HG02840 (cell line): ENCODE data around the gene HS6ST3.
"Not testable (repeated sequence)": the region's sequence is repeated elsewhere in the genome, so short reads cannot be mapped to it uniquely, and the experiment has no call there.

ENCODE experiments used
- ATAC-seq: cut with Tn5 transposase; IDR thresholded peaks from one replicate; pipeline ENCODE4 v1.9.1; 2021; ENCODE audit warnings: mild to moderate bottlenecking, moderate library complexity, moderate number of reproducible peaks; ENCODE audit not compliant: unreplicated experiment, low FRiP score

HS6ST3 gene

DNA sequence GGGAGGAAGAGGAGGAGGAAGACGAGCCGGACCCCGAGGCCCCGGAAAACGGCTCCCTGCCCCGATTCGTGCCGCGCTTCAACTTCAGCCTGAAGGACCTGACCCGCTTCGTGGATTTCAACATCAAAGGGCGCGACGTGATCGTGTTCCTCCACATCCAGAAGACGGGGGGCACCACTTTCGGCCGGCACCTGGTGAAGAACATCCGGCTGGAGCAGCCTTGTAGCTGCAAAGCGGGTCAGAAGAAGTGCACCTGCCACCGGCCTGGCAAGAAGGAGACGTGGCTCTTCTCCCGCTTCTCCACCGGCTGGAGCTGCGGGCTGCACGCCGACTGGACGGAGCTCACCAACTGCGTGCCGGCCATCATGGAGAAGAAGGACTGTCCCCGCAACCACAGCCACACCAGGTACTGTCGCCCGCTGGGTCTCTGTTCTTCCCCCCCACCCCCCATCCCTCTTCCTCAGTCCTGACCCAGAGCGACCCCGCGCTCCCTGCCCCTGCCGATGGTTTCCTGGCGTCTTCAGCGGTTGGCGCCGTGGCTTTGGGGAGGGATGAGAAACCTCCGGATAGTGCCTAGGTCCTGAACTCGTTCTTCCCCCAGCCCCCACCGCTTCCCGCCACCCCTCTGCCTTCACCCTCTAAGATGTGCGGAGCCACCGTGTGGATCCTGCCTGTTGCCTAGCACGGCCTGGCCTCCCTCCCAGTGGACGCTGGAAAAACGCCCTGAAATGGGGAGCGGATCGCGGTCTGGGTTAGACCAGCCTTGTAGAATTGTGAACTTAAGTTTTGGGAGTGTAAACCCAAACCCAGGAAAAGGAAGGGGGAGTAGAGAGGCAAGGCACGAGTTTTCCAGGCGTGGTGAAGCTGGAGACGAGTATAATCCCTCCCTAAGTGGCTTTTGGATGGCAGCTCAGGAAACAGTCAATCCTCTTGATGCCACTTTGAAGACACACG lies 1.5 kb downstream of the HS6ST3 start:
- no peak for ATAC-seq

GRCh38 chr13:96093296-96094006 lies 3.5 kb downstream of the HS6ST3 start:
- ATAC-seq: no peak

- ATAC-seq: no peak
Observed at GRCh38 chr13:96100457-96101220, 10.7 kb downstream of the HS6ST3 start.

DNA sequence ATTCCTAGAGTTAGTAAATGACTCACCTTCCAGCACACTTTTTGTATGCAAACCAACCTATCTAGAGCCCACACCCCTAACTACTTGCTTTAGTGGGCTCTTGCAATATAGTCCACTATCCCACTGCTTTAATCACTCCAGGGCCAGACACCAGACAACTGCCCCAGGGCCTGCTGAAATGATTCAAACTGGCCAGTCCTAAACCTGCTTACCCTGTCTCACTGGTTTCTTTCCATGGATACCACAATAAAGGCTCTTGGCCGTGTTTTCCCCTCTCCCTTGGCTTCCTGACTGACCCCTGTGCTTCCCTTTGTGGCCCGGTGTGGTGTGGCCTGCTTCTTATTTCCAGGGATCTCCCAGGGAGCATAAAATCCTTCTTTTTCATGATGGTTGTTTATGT lies 14.6 kb downstream of the HS6ST3 start:
- ATAC-seq: no peak

DNA sequence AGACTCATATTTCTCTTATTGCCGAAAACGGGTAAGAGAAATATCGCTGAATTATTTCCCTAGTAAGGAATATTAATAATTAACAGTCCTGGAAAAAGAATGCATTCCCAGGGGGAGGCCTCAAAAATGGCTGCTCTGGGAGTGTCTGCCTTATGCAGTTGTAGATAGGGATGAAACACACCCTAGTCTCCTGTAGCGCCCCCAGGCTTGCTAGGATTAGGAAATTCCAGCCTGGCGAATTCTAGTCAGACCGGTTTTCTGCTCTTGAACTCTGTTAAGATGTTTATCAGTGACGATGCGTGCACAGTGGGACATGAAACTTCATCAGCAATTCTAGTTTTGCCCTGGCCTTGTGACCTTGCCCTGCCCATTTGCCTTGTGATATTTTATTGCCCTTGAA lies 18.2 kb downstream of the HS6ST3 start:
- ATAC-seq: not testable (repeated sequence)

DNA sequence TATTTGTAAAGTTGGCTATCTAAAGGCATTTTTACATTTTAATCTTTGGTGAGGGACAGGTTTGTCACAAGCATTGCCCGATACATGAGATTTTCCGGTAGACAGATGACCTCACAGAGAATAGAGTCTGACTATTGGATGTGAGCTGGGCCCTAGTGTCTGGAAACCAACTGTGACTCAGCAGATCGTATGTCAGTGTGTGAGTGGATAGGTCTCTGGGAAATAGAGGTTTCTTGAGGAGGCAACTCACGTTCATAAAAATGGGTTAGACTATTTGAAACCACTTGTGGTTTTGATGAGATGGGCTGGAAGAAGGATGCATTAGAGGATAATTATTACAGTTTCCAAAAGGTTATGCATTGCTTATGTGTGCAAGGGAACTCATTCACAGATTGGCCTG lies 19.2 kb downstream of the HS6ST3 start:
- no peak for ATAC-seq

DNA sequence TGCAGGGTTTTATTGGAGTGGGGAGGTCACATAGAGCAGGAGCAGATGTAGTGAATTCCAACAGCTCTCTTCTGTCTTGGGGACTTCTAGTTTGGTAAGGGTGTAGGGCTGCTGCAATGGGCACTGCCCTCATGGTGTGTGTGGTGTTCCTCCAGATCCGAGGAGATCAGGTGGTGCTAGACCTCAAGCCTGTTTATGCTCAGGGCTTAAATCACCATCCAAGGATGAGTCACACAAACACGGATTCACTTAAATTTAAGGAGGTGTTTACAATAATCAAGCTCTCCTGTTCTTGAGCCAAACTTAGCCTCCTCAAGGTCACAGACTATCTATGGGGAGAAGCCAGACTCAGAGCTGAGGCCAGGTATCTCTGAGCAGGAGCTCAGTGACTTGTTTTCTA lies 23.0 kb downstream of the HS6ST3 start:
- no peak for ATAC-seq

DNA sequence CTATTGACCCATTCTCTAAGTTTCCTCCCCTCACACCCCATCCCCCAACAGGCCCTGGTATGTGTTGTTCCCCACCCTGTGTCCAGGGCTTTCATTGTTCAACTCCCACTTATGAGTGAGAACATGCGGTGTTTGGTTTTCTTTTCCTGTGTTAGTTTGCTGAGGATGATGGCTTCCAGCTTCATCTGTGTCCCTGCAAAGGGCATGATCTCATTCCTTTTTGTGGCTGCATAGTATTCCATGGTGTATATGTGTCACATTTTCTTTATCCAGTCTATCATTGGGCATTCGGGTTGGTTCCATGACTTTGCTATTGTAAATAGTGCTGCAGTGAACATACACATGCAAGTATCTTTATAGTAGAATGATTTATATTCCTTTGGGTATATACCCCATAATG lies 25.5 kb downstream of the HS6ST3 start:
- ATAC-seq: not testable (repeated sequence)

- no peak for ATAC-seq
Observed at GRCh38 chr13:96119921-96120320, 30.0 kb downstream of the HS6ST3 start.

DNA sequence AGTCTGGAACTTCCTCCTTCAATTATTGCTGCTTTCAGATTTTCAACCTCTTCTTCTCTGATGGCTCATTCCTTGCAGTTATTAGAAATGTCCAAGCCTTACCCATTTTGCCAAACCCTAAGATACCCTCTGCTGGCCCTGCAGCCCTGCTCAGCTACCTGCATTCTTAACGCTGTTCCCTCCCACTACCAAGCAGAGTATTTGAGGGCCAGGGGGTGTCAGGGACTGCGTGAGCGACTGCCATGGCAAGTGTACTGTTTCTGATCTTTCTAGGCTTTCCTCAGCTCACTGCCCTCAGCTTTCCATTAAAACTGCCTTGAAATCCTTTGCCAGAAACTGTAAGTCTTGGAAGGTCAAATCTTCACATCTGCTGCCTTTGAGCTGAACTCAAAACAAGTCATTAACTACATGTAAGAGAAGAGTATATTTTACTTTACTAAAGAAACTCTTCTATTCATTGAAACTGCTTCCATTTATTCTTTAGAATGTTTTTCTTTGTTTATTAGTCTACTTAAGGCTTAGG lies 41.0 kb downstream of the HS6ST3 start:
- ATAC-seq: no peak

- ATAC-seq: no peak
Observed at GRCh38 chr13:96141032-96141431, 51.1 kb downstream of the HS6ST3 start.

GRCh38 chr13:96159725-96160124 lies 69.8 kb downstream of the HS6ST3 start:
- ATAC-seq: no peak

DNA sequence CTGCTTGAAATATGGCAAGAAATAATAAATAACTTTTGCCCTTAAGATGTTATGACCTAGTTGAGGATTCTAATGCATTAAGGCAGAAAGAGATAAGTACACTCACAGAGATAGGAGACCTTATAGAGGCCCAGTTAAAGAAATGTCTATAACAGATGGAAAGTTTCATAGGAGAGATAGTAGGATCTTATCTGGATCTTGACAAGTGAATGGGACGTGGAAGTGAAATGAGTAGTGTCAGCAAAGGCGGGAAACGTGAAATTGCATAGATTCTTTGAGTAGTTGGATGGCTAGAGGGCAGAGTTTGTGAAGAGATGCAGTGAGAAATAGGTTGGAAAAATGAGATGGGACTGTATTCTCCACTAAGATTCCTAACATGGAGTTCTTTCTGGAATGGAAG lies 71.2 kb downstream of the HS6ST3 start:
- ATAC-seq: no peak

DNA sequence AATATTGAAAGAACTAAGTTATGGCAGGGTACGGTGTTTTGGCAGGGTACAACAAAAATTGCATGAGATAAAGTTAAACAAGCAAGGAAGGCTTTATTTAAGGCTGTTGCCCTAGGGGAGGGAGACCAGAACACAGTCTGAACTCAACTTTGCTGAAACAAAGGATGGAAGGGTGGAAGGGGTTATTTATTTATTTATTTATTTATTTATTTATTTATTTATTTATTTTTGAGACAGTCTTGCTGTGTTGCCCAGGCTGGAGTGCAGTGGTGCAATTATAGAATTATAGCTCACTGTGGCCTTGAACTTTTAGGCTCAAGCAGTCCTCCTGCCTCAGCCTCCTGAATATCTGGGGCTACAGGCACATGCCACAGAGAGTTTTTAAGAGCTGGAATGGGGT lies 75.9 kb downstream of the HS6ST3 start:
- no peak for ATAC-seq

DNA sequence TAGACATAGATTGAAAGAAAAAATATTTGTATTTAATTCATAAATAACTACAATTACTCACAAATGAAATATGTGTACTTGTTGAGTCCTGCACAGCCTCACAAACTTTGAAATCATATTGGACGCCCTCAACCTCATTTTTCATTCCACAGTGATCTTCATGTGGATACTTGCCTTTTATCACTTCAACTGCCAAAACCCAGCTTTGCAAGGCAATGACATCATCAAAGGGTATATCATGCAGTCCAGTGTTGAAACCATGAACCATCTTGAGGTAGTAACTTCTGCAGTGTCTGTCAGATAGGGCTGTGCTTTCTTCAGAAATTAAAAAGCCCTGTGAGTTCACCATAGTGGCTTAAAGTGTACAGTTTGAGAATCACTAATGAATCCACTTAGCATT lies 82.2 kb downstream of the HS6ST3 start:
- no peak for ATAC-seq

DNA sequence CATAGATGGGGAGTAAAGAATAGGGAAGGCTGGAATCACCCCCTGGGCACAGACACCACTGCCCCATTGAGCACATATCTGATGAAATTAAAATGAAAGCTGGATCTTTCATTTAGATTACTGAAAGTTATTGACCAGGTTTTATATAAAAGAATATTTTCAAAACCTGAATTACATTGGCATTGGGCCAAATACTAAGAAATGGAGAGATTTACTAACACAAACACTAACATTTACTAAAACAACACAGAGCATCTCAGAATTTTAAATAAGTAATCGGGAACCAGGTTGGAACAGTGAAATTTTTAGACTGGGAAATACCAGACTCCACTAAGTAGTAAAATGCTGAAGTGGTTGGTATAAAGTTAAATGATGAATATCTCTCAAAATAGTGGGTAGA lies 88.9 kb downstream of the HS6ST3 start:
- ATAC-seq: no peak

DNA sequence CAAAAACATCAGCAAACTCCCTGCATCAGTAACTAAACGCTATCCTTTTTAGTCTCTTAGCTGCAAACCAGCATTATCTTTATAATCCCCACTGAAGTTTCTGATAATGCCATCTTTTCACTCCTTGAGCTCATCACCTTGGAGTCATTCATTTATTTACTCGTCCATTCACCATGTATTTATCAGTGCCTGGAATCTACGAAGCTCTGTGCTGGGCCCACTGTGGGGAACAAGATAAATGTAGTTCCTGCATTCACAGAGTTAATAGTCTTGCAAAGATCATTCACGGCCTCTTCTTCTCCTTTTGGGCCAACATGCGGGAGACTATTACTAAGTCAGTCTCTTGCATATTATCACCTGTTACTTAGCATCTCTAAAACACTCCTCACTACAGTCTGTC lies 89.4 kb downstream of the HS6ST3 start:
- no peak for ATAC-seq

DNA sequence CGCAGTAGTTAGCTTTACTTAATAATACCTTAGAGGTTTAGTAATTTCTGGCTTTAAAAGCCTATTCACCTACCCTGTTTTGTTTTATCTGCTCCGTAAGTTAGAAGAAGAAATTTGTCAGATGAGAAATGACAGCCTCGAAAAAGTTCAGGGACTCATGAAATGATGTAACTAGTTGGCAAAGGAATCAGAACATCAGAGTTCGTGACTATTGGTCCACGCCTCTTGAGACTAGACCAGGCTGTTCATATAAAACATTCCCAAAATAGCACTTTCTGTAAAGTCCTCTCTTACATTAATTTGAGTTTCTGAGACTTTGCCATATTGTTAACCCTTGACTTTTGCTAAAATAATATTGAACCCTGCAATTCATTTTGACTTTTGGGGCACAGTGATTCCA lies 92.0 kb downstream of the HS6ST3 start:
- ATAC-seq: no peak

DNA sequence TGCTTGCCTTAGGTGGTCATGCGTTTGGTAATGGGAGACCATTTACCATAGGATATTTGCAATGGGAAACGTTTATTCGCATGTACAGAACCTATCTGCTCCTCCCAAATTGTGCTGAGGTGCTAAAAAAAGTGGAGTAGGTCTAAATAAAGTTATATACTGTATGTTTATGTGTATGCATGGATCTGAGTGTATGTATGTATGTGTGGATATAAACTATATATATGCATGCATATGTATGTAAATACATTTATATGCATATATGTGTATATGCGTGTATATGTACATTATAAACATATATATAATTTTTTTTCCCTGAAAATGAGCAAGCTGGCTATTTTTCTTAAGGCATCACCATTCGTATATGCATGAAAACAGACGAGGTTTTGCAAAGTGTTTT lies 95.9 kb downstream of the HS6ST3 start:
- no peak for ATAC-seq

GRCh38 chr13:96191367-96191766 lies 101.5 kb downstream of the HS6ST3 start:
- no peak for ATAC-seq
